ENCODE results near the gene UNC80. TPM values are rescaled to one million over a fixed set of nuclear protein-coding genes. Genes with fewer than 3 reads are reported as not detected.

The UNC80 gene
- total RNA-seq, 1 donor from 2014 or later = 2.1 TPM

GRCh38 chr2:209976698-209977385, 205.2 kb downstream of the UNC80 start:
- H3K27me3 ChIP-seq (ENCODE audit: control insufficient read depth in 3 of 3, insufficient read depth in 3 of 3, low read length in 3 of 3) = peaks cover 0 to 2% (median 0%) of the 10 kb centered on the region in 3 donors
- H3K4me3 ChIP-seq (ENCODE audit: low read length in 3 of 3) = no peak overlapping the region
- H3K27ac ChIP-seq (ENCODE audit: low read depth, low read length) = no peak overlapping the region
- no peaks in the 10 kb centered on the region for H3K9me3 ChIP-seq (ENCODE audit: control insufficient read depth in 3 of 3, low read length in 3 of 3)
- no peaks in the 10 kb centered on the region for H3K36me3 ChIP-seq (ENCODE audit: control insufficient read depth in 3 of 3, insufficient read depth in 3 of 3, low read length in 3 of 3)
- H3K9ac ChIP-seq (ENCODE audit: low read depth in 1 of 3, low read length in 3 of 3) = no peak overlapping the region
- H3K4me1 ChIP-seq (ENCODE audit: control insufficient read depth in 3 of 3, insufficient read depth in 3 of 3, low read length in 3 of 3) = no peaks in the 10 kb centered on the region

- Histone ChIP-seq H3K4me3 (ENCODE audit: low read length in 3 of 3) (no peak overlapping the region), H3K27me3 (ENCODE audit: control insufficient read depth in 3 of 3, insufficient read depth in 3 of 3, low read length in 3 of 3) (peaks cover 0 to 2% (median 0%) of the 10 kb centered on the region in 3 donors), H3K9me3 (ENCODE audit: control insufficient read depth in 3 of 3, low read length in 3 of 3) (no peaks in the 10 kb centered on the region), H3K36me3 (ENCODE audit: control insufficient read depth in 3 of 3, insufficient read depth in 3 of 3, low read length in 3 of 3) (no peaks in the 10 kb centered on the region), H3K27ac (ENCODE audit: low read depth, low read length) (no peak overlapping the region), H3K4me1 (ENCODE audit: control insufficient read depth in 3 of 3, insufficient read depth in 3 of 3, low read length in 3 of 3) (no peaks in the 10 kb centered on the region), H3K9ac (ENCODE audit: low read depth in 1 of 3, low read length in 3 of 3) (no peak overlapping the region)
Measured at GRCh38 chr2:209977386-209978239, 206.0 kb downstream of the UNC80 start.

- Histone ChIP-seq H3K27me3 (ENCODE audit: control insufficient read depth in 3 of 3, insufficient read depth in 3 of 3, low read length in 3 of 3) (no peaks in the 10 kb centered on the region), H3K27ac (ENCODE audit: low read depth, low read length) (no peak overlapping the region), H3K4me1 (ENCODE audit: control insufficient read depth in 3 of 3, insufficient read depth in 3 of 3, low read length in 3 of 3) (no peaks in the 10 kb centered on the region), H3K4me3 (ENCODE audit: low read length in 3 of 3) (no peak overlapping the region), H3K36me3 (ENCODE audit: control insufficient read depth in 3 of 3, insufficient read depth in 3 of 3, low read length in 3 of 3) (no peaks in the 10 kb centered on the region), H3K9ac (ENCODE audit: low read depth in 1 of 3, low read length in 3 of 3) (no peak overlapping the region), H3K9me3 (ENCODE audit: control insufficient read depth in 3 of 3, low read length in 3 of 3) (no peaks in the 10 kb centered on the region)
Measured at GRCh38 chr2:209984291-209984690, 212.7 kb downstream of the UNC80 start.

- no peak overlapping the region for H3K4me3 ChIP-seq (ENCODE audit: low read length in 3 of 3)
- no peaks in the 10 kb centered on the region for H3K36me3 ChIP-seq (ENCODE audit: control insufficient read depth in 3 of 3, insufficient read depth in 3 of 3, low read length in 3 of 3)
- no peaks in the 10 kb centered on the region for H3K9me3 ChIP-seq (ENCODE audit: control insufficient read depth in 3 of 3, low read length in 3 of 3)
- no peak overlapping the region for H3K9ac ChIP-seq (ENCODE audit: low read depth in 1 of 3, low read length in 3 of 3)
- no peaks in the 10 kb centered on the region for H3K4me1 ChIP-seq (ENCODE audit: control insufficient read depth in 3 of 3, insufficient read depth in 3 of 3, low read length in 3 of 3)
- H3K27me3 ChIP-seq (ENCODE audit: control insufficient read depth in 3 of 3, insufficient read depth in 3 of 3, low read length in 3 of 3) = no peaks in the 10 kb centered on the region
- H3K27ac ChIP-seq (ENCODE audit: low read depth, low read length) = no peak overlapping the region
Measured at GRCh38 chr2:209985874-209986273, 214.2 kb downstream of the UNC80 start.

- no peaks in the 10 kb centered on the region for H3K27me3 ChIP-seq (ENCODE audit: control insufficient read depth in 3 of 3, insufficient read depth in 3 of 3, low read length in 3 of 3)
- no peak overlapping the region for H3K4me3 ChIP-seq (ENCODE audit: low read length in 3 of 3)
- no peaks in the 10 kb centered on the region for H3K9me3 ChIP-seq (ENCODE audit: control insufficient read depth in 3 of 3, low read length in 3 of 3)
- no peaks in the 10 kb centered on the region for H3K4me1 ChIP-seq (ENCODE audit: control insufficient read depth in 3 of 3, insufficient read depth in 3 of 3, low read length in 3 of 3)
- no peaks in the 10 kb centered on the region for H3K36me3 ChIP-seq (ENCODE audit: control insufficient read depth in 3 of 3, insufficient read depth in 3 of 3, low read length in 3 of 3)
- H3K9ac ChIP-seq (ENCODE audit: low read depth in 1 of 3, low read length in 3 of 3) = no peak overlapping the region
- H3K27ac ChIP-seq (ENCODE audit: low read depth, low read length) = no peak overlapping the region
Measured at GRCh38 chr2:209986415-209986814, 214.8 kb downstream of the UNC80 start.

- H3K27ac ChIP-seq (ENCODE audit: low read depth, low read length) = no peak overlapping the region
- no peaks in the 10 kb centered on the region for H3K9me3 ChIP-seq (ENCODE audit: control insufficient read depth in 3 of 3, low read length in 3 of 3)
- H3K4me1 ChIP-seq (ENCODE audit: control insufficient read depth in 3 of 3, insufficient read depth in 3 of 3, low read length in 3 of 3) = no peaks in the 10 kb centered on the region
- H3K9ac ChIP-seq (ENCODE audit: low read depth in 1 of 3, low read length in 3 of 3) = no peak overlapping the region
- H3K4me3 ChIP-seq (ENCODE audit: low read length in 3 of 3) = no peak overlapping the region
- H3K36me3 ChIP-seq (ENCODE audit: control insufficient read depth in 3 of 3, insufficient read depth in 3 of 3, low read length in 3 of 3) = no peaks in the 10 kb centered on the region
- no peaks in the 10 kb centered on the region for H3K27me3 ChIP-seq (ENCODE audit: control insufficient read depth in 3 of 3, insufficient read depth in 3 of 3, low read length in 3 of 3)
Measured at GRCh38 chr2:209988010-209988409, 216.4 kb downstream of the UNC80 start.

GRCh38 chr2:209990838-209991237, 219.2 kb downstream of the UNC80 start:
- H3K4me3 ChIP-seq (ENCODE audit: low read length in 3 of 3) = no peak overlapping the region
- H3K27ac ChIP-seq (ENCODE audit: low read depth, low read length) = no peak overlapping the region
- H3K27me3 ChIP-seq (ENCODE audit: control insufficient read depth in 3 of 3, insufficient read depth in 3 of 3, low read length in 3 of 3) = no peaks in the 10 kb centered on the region
- H3K36me3 ChIP-seq (ENCODE audit: control insufficient read depth in 3 of 3, insufficient read depth in 3 of 3, low read length in 3 of 3) = no peaks in the 10 kb centered on the region
- no peaks in the 10 kb centered on the region for H3K4me1 ChIP-seq (ENCODE audit: control insufficient read depth in 3 of 3, insufficient read depth in 3 of 3, low read length in 3 of 3)
- no peak overlapping the region for H3K9ac ChIP-seq (ENCODE audit: low read depth in 1 of 3, low read length in 3 of 3)
- no peaks in the 10 kb centered on the region for H3K9me3 ChIP-seq (ENCODE audit: control insufficient read depth in 3 of 3, low read length in 3 of 3)

- H3K27me3 ChIP-seq (ENCODE audit: control insufficient read depth in 3 of 3, insufficient read depth in 3 of 3, low read length in 3 of 3) = no peaks in the 10 kb centered on the region
- no peak overlapping the region for H3K9ac ChIP-seq (ENCODE audit: low read depth in 1 of 3, low read length in 3 of 3)
Measured at GRCh38 chr2:209993968-209994367, 222.3 kb downstream of the UNC80 start.

GRCh38 chr2:209998596-209998995, 227.0 kb downstream of the UNC80 start:
- no peak overlapping the region for H3K27ac ChIP-seq (ENCODE audit: low read depth, low read length)
- H3K4me3 ChIP-seq (ENCODE audit: low read length in 3 of 3) = no peak overlapping the region

More at GRCh38 chr2:209993968-209994367, 222.3 kb downstream of the UNC80 start:
- Histone ChIP-seq H3K4me3 (ENCODE audit: low read length in 3 of 3) (no peak overlapping the region), H3K4me1 (ENCODE audit: control insufficient read depth in 3 of 3, insufficient read depth in 3 of 3, low read length in 3 of 3) (no peaks in the 10 kb centered on the region), H3K9me3 (ENCODE audit: control insufficient read depth in 3 of 3, low read length in 3 of 3) (no peaks in the 10 kb centered on the region), H3K36me3 (ENCODE audit: control insufficient read depth in 3 of 3, insufficient read depth in 3 of 3, low read length in 3 of 3) (no peaks in the 10 kb centered on the region), H3K27ac (ENCODE audit: low read depth, low read length) (no peak overlapping the region)

More at GRCh38 chr2:209998596-209998995, 227.0 kb downstream of the UNC80 start:
- peaks cover 0 to 2% (median 0%) of the 10 kb centered on the region in 3 donors for H3K36me3 ChIP-seq (ENCODE audit: control insufficient read depth in 3 of 3, insufficient read depth in 3 of 3, low read length in 3 of 3)
- peaks cover 11 to 12% (median 12%) of the 10 kb centered on the region in 3 donors for H3K4me1 ChIP-seq (ENCODE audit: control insufficient read depth in 3 of 3, insufficient read depth in 3 of 3, low read length in 3 of 3)
- no peak overlapping the region for H3K9ac ChIP-seq (ENCODE audit: low read depth in 1 of 3, low read length in 3 of 3)
- no peaks in the 10 kb centered on the region for H3K27me3 ChIP-seq (ENCODE audit: control insufficient read depth in 3 of 3, insufficient read depth in 3 of 3, low read length in 3 of 3)
- no peaks in the 10 kb centered on the region for H3K9me3 ChIP-seq (ENCODE audit: control insufficient read depth in 3 of 3, low read length in 3 of 3)
